ENCODE results near the gene PRKCB. TPM values are rescaled to one million over a fixed set of nuclear protein-coding genes. Genes with fewer than 3 reads are reported as not detected.

The PRKCB gene
- total and polyA plus RNA-seq, 2 of the 8 experiments (the other 6 are each of a cell fraction or from before 2014, with no cell fraction given): 7.1 to 12.1 TPM

- no peak overlapping the region for H3K4ac ChIP-seq (replicated peaks; ENCODE audit: insufficient read length, low read depth, low read length)
- no peak overlapping the region for H3K14ac ChIP-seq (ENCODE audit: insufficient read length)
- H3K27me3 ChIP-seq (replicated peaks in 1 of 4; ENCODE audit: control insufficient read depth in 3 of 4, extremely low read depth in 1 of 4, insufficient read depth in 3 of 4, low read length in 3 of 4): no peaks in the 10 kb centered on the region
- no peaks in the 10 kb centered on the region for H3K23me2 ChIP-seq (ENCODE audit: low read depth, low read length)
- TF ChIP-seq TCF12 (IDR thresholded peaks at IDR 0.05; ENCODE audit: low read depth, low read length) (no peak), SP2 (IDR thresholded peaks at IDR 0.05; ENCODE audit: low read length) (no peak), E2F6 (IDR thresholded peaks at IDR 0.05) (no peak)
- H3K4me1 ChIP-seq (replicated peaks in 1 of 4; ENCODE audit: control insufficient read depth in 3 of 4, insufficient read depth in 4 of 4, low read length in 3 of 4): peaks cover 0 to 2% (median 1%) of the 10 kb centered on the region in 4 experiments; a peak in 3 of 7 replicates
- H3K27ac ChIP-seq (ENCODE audit: low read depth, low read length): no peak overlapping the region
- H3K79me1 ChIP-seq (ENCODE audit: low read depth, low read length): no peaks in the 10 kb centered on the region
- H4K8ac ChIP-seq (ENCODE audit: extremely low read depth, insufficient read depth, low read length): no peak overlapping the region
- H4K91ac ChIP-seq (replicated peaks; ENCODE audit: insufficient read length, low read length): no peak overlapping the region
- H3K9ac ChIP-seq (replicated peaks in 1 of 4; ENCODE audit: extremely low read depth in 1 of 4, low read depth in 3 of 4, low read length in 3 of 4): no peak overlapping the region
- no peak overlapping the region for H3K23ac ChIP-seq (ENCODE audit: insufficient read length)
- no peaks in the 10 kb centered on the region for H3K9me3 ChIP-seq (ENCODE audit: insufficient read depth in 2 of 2, low read depth in 1 of 2, low read length in 1 of 2)
- no peak overlapping the region for H2BK12ac ChIP-seq (ENCODE audit: low read depth, low read length)
- CTCF ChIA-PET (ENCODE audit: partially characterized antibody): interaction anchor here (0.8 to 1.4 kb wide), 4 partner anchors 9 to 37 kb away, joined by 3 to 6 read pairs (median 4); no protein-coding TSS in a partner anchor
- H2BK120ac ChIP-seq (replicated peaks; ENCODE audit: low read depth, low read length): no peak overlapping the region
- POLR2A ChIA-PET (ENCODE audit: partially characterized antibody): no interaction called here
- no peak overlapping the region for H2AK5ac ChIP-seq (ENCODE audit: low read depth, low read length)
- H3K18ac ChIP-seq (ENCODE audit: extremely low read depth, low read length): no peak overlapping the region
- H3K79me2 ChIP-seq (ENCODE audit: control insufficient read depth in 1 of 2, insufficient read depth in 2 of 2, low read length in 2 of 2): no peaks in the 10 kb centered on the region
- H2BK5ac ChIP-seq (ENCODE audit: low read depth, low read length): no peak overlapping the region
- no peak overlapping the region for H3K56ac ChIP-seq (replicated peaks; ENCODE audit: insufficient read length, low read depth, low read length)
- H3K36me3 ChIP-seq (ENCODE audit: control insufficient read depth in 2 of 4, insufficient read depth in 4 of 4, low read length in 3 of 4): no peaks in the 10 kb centered on the region
- no peaks in the 10 kb centered on the region for H4K20me1 ChIP-seq (replicated peaks in 1 of 2; ENCODE audit: control insufficient read depth in 1 of 2, insufficient read depth in 2 of 2, low read length in 2 of 2)
- FAIRE-seq (no peak), DNase-seq (ENCODE audit: low read depth in 1 of 2, low spot score in 2 of 2) (no peak)
- H2BK15ac ChIP-seq (ENCODE audit: low read length): no peak overlapping the region
- no peak overlapping the region for H3K4me3 ChIP-seq (ENCODE audit: extremely low read depth in 1 of 4, insufficient read depth in 2 of 4, low read depth in 3 of 4, low read length in 4 of 4)
- no peak overlapping the region for H3K4me2 ChIP-seq (ENCODE audit: insufficient read depth in 1 of 2, low read depth in 2 of 2, low read length in 2 of 2)
- no peak overlapping the region for H4K5ac ChIP-seq (ENCODE audit: insufficient read length, low read depth, low read length)
- no peak overlapping the region for H2BK20ac ChIP-seq (ENCODE audit: low read length)
- no peak overlapping the region for H2AFZ ChIP-seq (ENCODE audit: low read length)
Measured at GRCh38 chr16:23922406-23922805, 86.6 kb downstream of the PRKCB start.
